H7 (cell line): ENCODE data around the gene SUN5. TPM values are rescaled to one million over a fixed set of nuclear protein-coding genes. Genes with fewer than 3 reads are reported as not detected.
"Not testable (repeated sequence)": the region's sequence is repeated elsewhere in the genome, so short reads cannot be mapped to it uniquely, and the experiment has no call there.

Source experiments
- DNase-seq: peaks from one replicate; pipeline ENCODE4 v3.0.0; 2012
- H3K27me3 ChIP-seq: 2 replicates; pipeline ENCODE4 v1.6.0; 2011; ENCODE audit warnings: mild to moderate bottlenecking, low read length; ENCODE audit not compliant: control insufficient read depth, insufficient read depth
- H3K36me3 ChIP-seq: replicated peaks from 2 replicates; pipeline ENCODE4 v1.5.1; 2011; ENCODE audit warnings: low read length; ENCODE audit not compliant: control insufficient read depth, insufficient read depth
- H3K4me3 ChIP-seq: 2 replicates; pipeline ENCODE4 v1.5.1; 2011; ENCODE audit warnings: low read depth, mild to moderate bottlenecking, control low read depth, low read length, moderate library complexity; ENCODE audit not compliant: insufficient read depth
- total RNA-seq: library from RNA; depleted of rRNA; stranded (reverse); fragments of >200 nt; shearing (Covaris generic); gene quantifications from 2 replicates; pipeline ENCODE4 v1.2.3, GENCODE V29; 2014

The SUN5 gene
- total RNA-seq, 1 experiment from 2014 or later, result not detected

- H3K4me3 ChIP-seq, result no peak overlapping the region
- DNase-seq, result peak; percentile 68
- H3K36me3 ChIP-seq, result no peaks in the 10 kb centered on the region
- no peaks in the 10 kb centered on the region for H3K27me3 ChIP-seq
Measured at GRCh38 chr20:32984196-32984595, 20.0 kb downstream of the SUN5 start.

- H3K27me3 ChIP-seq, result no peaks in the 10 kb centered on the region
- no peak for DNase-seq
- no peaks in the 10 kb centered on the region for H3K36me3 ChIP-seq
- H3K4me3 ChIP-seq, result no peak overlapping the region
Measured at GRCh38 chr20:32983459-32984112, 20.6 kb downstream of the SUN5 start.

DNA sequence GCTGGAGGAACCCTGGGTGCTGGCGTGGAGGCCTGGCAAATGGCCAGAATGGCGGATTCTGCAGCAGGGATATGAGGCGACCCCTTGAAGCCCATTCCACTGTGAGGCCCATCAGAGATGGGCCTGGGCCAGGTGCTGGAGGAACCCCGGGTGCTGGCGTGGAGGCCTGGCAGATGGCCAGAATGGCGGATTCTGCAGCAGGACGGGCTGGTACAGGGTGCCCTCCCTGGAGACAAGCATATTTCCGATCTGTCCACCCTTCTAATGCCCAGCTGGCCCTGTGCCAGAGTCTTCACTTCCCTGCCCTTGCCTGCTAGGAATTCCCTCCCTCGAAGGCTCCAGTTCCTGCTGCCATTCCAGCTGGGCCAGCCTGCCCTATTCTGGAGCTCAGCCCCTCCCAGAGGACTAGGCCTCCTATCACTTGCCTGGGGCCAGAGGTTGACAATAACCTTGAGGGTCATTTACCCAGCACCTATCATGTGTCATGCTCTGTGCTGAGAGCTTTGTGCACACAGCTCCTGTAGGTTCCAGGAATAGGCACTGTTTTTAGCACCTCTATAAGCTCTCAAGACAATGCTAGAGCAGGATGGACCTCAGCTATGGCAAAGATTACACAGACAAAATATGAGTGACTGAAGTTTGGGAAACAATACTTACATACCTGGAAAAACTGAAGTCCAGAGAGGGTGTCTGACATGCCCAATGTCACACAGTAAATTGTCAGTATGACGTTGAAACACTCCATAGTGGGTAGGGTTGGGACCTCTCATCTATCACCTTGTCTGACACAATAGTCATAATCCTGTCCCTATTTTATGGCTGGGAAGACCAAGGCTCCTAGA is 21.4 kb downstream of the SUN5 start:
- DNase-seq, result no peak
- no peaks in the 10 kb centered on the region for H3K36me3 ChIP-seq
- H3K4me3 ChIP-seq, result no peak overlapping the region
- no peaks in the 10 kb centered on the region for H3K27me3 ChIP-seq

- Histone ChIP-seq H3K36me3 (no peaks in the 10 kb centered on the region), H3K4me3 (no peak overlapping the region), H3K27me3 (no peaks in the 10 kb centered on the region)
- no peak for DNase-seq
Measured at GRCh38 chr20:32980990-32981389, 23.2 kb downstream of the SUN5 start.

- DNase-seq, result peak; percentile 28
- no peaks in the 10 kb centered on the region for H3K27me3 ChIP-seq
- H3K36me3 ChIP-seq, result no peaks in the 10 kb centered on the region
- H3K4me3 ChIP-seq, result no peak overlapping the region
Measured at GRCh38 chr20:32980131-32980941, 23.9 kb downstream of the SUN5 start.

GRCh38 chr20:32979201-32979998 is 24.8 kb downstream of the SUN5 start:
- H3K4me3 ChIP-seq, result no peak overlapping the region
- no peaks in the 10 kb centered on the region for H3K27me3 ChIP-seq
- peak; percentile 5 for DNase-seq
- no peaks in the 10 kb centered on the region for H3K36me3 ChIP-seq

DNA sequence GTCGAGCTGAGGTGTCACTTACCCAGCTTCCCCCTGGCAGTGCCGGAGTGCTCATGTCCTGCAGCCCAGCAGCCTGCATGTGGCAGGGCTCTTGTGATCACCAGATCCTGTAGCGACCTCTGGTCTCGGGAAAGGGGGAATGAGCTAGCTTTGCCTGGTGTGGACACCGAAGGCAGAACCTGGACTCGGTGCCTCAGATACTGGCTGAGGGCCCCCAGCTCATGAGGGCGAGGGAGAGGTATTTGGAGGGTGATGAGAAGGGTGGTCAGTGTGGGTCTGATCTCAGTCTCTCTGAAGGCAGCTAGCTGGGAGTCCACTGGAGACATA is 26.3 kb downstream of the SUN5 start:
- no peaks in the 10 kb centered on the region for H3K36me3 ChIP-seq
- peak; percentile 18 for DNase-seq

DNA sequence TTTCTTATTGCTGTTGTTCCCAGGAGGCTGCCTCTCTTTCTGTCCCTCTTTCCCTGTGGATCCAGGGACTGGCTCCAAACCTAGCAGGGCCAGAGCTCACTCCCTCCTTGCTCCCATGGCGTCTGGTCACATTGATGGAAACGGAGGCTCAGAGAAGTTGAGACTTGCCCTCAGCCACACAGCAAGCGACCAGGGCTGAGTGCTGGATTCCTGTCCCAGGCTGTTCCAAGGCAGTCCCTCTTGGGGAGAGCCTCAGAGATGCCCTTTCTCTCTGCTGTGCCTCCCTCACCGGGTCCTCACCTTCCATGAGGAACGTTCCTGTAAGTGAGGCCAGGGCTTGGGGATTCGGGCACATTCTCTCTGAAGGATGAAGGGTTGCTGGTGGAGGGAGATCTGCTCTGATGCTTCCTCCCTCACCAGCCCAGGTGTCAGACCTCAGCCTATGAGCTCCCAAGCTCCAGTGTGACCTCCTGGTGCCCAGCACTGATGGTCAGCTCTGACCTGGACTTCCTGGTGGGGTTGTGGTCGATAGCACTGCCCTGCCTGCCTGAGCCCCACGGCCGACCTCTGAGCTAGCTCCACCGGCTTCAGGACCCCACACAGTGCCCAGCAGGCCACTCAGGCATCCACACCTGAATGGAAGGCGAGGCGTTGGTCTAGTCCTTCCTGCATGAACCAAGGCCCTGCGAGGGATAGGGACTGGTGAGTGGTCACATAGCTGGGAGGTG is 26.8 kb downstream of the SUN5 start:
- H3K27me3 ChIP-seq, result no peaks in the 10 kb centered on the region
- no peak overlapping the region for H3K4me3 ChIP-seq
- no peaks in the 10 kb centered on the region for H3K36me3 ChIP-seq
- DNase-seq, result peak; percentile 19

More for the DNA sequence above, 26.3 kb downstream of the SUN5 start:
- Histone ChIP-seq H3K4me3 (no peak overlapping the region), H3K27me3 (no peaks in the 10 kb centered on the region)

GRCh38 chr20:32976746-32977145 is 27.5 kb downstream of the SUN5 start:
- no peaks in the 10 kb centered on the region for H3K27me3 ChIP-seq
- no peaks in the 10 kb centered on the region for H3K36me3 ChIP-seq
- no peak for DNase-seq
- no peak overlapping the region for H3K4me3 ChIP-seq

DNA sequence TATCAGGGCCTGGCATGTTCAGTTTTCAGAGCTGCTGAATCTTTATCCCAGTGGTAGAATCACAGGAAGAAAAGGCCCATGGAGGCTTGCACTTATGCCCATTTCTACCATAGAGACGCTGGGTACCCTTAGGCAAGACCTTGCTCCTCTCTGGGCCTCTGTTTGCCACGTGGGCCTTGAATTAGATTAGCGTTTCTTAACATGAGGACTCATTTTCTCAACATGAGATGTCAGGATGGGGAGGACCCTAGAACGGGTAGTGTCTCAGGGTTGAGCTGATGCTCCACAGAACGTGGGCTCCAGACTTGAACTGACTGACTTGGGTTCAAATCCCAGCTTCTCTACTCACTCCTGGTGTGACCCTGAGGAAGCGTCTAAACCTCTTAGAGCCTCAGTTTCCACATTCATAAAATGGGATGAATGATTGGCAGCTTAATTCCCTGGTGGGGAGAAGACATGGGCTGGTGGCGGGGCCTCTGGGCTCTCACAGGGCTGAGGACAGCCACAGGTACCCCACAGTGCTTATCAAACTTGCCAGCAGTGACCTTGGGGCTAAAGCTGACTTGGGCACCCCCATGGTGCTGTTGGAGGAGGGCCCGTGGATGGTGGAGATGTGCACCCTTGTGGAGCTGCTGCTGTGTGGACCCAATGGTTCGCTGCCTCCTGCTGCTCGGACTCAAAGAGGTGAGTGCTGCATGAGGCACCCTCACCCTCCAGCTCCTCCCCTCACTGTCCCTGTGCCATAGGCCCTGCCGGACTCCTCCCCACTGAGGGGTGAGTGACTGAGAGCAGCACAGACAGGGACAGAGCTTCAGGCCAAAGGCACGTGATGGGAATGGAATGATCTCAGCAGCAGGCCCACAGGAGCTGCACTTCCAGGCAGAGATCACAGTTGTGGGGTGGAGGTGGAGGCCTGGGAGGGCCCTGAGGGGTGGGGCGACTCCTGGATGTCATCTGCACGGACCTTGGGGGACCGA is 28.2 kb downstream of the SUN5 start:
- no peak for DNase-seq
- Histone ChIP-seq H3K4me3 (no peak overlapping the region), H3K27me3 (no peaks in the 10 kb centered on the region), H3K36me3 (no peaks in the 10 kb centered on the region)

- H3K36me3 ChIP-seq, H3K4me3 ChIP-seq, H3K27me3 ChIP-seq, DNase-seq: not testable (repeated sequence)
Measured at GRCh38 chr20:32975121-32975520, 29.1 kb downstream of the SUN5 start.

DNA sequence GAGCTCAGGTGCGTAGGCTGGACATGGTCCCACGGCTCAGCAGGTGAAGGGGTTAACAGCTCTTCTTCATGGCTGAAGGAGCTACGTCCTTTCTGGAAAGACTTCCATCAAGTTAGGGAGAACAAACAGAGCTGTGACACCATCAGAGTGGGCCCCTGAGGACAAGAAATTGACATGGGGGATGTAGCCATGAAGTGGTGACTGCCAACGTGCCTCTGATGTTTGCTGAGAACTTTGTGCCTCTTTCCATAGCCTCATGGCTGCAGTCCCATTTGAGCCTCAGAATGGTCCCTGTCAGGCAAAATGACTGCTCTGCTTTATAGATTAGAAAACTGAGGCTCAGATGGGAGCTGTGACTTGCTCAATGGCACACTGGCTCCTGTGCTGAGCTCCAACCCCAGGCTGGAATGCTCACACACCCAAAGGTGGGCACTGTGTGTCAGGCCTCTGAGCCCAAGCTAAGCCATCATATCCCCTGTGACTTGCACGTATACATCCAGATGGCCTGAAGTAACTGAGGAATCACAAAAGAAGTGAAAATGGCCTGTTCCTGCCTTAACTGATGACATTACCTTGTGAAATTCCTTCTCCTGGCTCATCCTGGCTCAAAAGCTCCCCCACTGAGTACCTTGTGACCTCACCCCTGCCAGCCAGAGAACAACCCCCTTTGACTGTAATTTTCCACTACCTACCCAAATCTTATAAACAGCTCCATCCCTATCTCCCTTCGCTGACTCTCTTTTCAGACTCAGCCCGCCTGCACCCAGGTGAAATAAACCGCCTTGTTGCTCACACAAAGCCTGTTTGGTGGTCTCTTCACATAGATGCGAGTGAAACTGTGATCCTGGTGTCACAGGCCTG is 29.8 kb downstream of the SUN5 start:
- H3K36me3 ChIP-seq, H3K27me3 ChIP-seq, H3K4me3 ChIP-seq: not testable (repeated sequence)
- peak; percentile 32 for DNase-seq
